Body of pancreas (tissue), 4 donors: ENCODE data around the gene MPC1. TPM values are rescaled to one million over a fixed set of nuclear protein-coding genes. Genes with fewer than 3 reads are reported as not detected.

Experiments
- ATAC-seq: fragments of 150-250 bp; one replicate; pipeline ENCODE4 v1.9.1; 2016
- DNase-seq, 4 donors: peaks; one replicate each; pipeline ENCODE4 v3.0.0-alpha.2; 2019
- H3K27ac ChIP-seq, 4 donors: fragments of 200-600 bp; sonication (generic); 1 replicate in 3 of 4; 2 replicates in 1 of 4; pipeline versions ENCODE4 v1.5.1 to v1.6.1; 2016 to 2019; ENCODE audit warnings: mild to moderate bottlenecking in 1 of 4, mixed read lengths in 1 of 4, moderate library complexity in 1 of 4
- H3K27me3 ChIP-seq, 2 donors: fragments of 200-600 bp; sonication (generic); one replicate each; pipeline ENCODE4 v1.6.0; 2016; ENCODE audit warnings: mild to moderate bottlenecking in 1 of 2
- H3K36me3 ChIP-seq, 2 donors: fragments of 200-600 bp; sonication (generic); replicated peaks in 1 of 2; 2 replicates each; pipeline ENCODE4 v1.5.1; 2016; ENCODE audit warnings: low read depth in 2 of 2; ENCODE audit not compliant: insufficient read depth in 1 of 2
- H3K4me1 ChIP-seq: fragments of 200-600 bp; sonication (generic); one replicate; pipeline ENCODE4 v1.6.0; 2016
- H3K4me3 ChIP-seq, 2 donors: fragments of 200-600 bp; sonication (generic); 1 replicate in 1 of 2; 2 replicates in 1 of 2; pipeline ENCODE4 v1.5.1; 2016 to 2019
- H3K9me3 ChIP-seq, 3 donors: fragments of 200-600 bp; sonication (generic); 1 replicate in 2 of 3; 2 replicates in 1 of 3; pipeline ENCODE4 v1.5.1; 2016
- POLR2A ChIP-seq, 3 donors: fragments of 450-650 bp; IDR thresholded peaks; one replicate each; pipeline ENCODE4 v1.6.1; 2016; ENCODE audit warnings: antibody characterized with exemption in 3 of 3, mild to moderate bottlenecking in 2 of 3
- WGBS, 2 donors: methylation state at CpG; one replicate each; pipeline ENCODE4 v1.1.5; 2017; 5-methylcytosine and 5-hydroxymethylcytosine counted together
- intact Hi-C: fragments of 100-400 bp; cut with DNase I; formaldehyde crosslinking; loops from one replicate; pipeline ENCODE4 v1.15.1; 2023
- total RNA-seq, 2 donors: library from RNA; depleted of rRNA; stranded (reverse); fragments of >200 nt; gene quantifications; one replicate each; pipeline ENCODE4 v1.1.0, GENCODE V29; 2016
- TF ChIP-seq, protein P1 (sequence below), 7 experiments: fragments of 450-650 bp in 4 of 7; fragments of 200-600 bp in 3 of 7; sonication (generic) in 3 of 7; IDR thresholded peaks; one replicate each; pipeline ENCODE4 v1.5.1; 2016 to 2019; ENCODE audit warnings: antibody characterized with exemption in 7 of 7

MPC1 gene
- total RNA-seq, 2 donors from 2014 or later = 20.8 to 25.4 TPM

GRCh38 chr6:166370489-166370888 is 12.3 kb downstream of the MPC1 start:
- Histone ChIP-seq H3K27ac (no peak overlapping the region), H3K4me1 (no peaks in the 10 kb centered on the region), H3K9me3 (no peaks in the 10 kb centered on the region), H3K27me3 (no peaks in the 10 kb centered on the region), H3K4me3 (no peak overlapping the region), H3K36me3 (peaks cover 0 to 2% of the 10 kb centered on the region in 2 donors)
- DNase-seq (no peak), ATAC-seq (no peak)
- TF ChIP-seq, protein P1, sequence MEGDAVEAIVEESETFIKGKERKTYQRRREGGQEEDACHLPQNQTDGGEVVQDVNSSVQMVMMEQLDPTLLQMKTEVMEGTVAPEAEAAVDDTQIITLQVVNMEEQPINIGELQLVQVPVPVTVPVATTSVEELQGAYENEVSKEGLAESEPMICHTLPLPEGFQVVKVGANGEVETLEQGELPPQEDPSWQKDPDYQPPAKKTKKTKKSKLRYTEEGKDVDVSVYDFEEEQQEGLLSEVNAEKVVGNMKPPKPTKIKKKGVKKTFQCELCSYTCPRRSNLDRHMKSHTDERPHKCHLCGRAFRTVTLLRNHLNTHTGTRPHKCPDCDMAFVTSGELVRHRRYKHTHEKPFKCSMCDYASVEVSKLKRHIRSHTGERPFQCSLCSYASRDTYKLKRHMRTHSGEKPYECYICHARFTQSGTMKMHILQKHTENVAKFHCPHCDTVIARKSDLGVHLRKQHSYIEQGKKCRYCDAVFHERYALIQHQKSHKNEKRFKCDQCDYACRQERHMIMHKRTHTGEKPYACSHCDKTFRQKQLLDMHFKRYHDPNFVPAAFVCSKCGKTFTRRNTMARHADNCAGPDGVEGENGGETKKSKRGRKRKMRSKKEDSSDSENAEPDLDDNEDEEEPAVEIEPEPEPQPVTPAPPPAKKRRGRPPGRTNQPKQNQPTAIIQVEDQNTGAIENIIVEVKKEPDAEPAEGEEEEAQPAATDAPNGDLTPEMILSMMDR (IDR thresholded peaks at IDR 0.05) = no peak
- TF ChIP-seq POLR2A (IDR thresholded peaks at IDR 0.05) = no peak
- intact Hi-C loops = no loop called here
- WGBS, 2 donors = 98 to 100% methylated on average over 3 of the region's 3 CpGs

GRCh38 chr6:166369782-166370181 is 13.0 kb downstream of the MPC1 start:
- TF ChIP-seq POLR2A (IDR thresholded peaks at IDR 0.05) = no peak
- TF ChIP-seq, protein P1 (IDR thresholded peaks at IDR 0.05) = no peak
- H3K4me1 ChIP-seq = no peaks in the 10 kb centered on the region
- no peaks in the 10 kb centered on the region for H3K9me3 ChIP-seq
- WGBS, 2 donors = 70 to 89% methylated on average over 3 of the region's 3 CpGs
- H3K27me3 ChIP-seq = no peaks in the 10 kb centered on the region
- no peak overlapping the region for H3K4me3 ChIP-seq
- no peak overlapping the region for H3K27ac ChIP-seq
- peaks cover 0 to 3% of the 10 kb centered on the region in 2 donors for H3K36me3 ChIP-seq
- intact Hi-C loops = no loop called here
- ATAC-seq (no peak), DNase-seq (no peak)

- intact Hi-C loops = no loop called here
- Histone ChIP-seq H3K4me3 (no peak overlapping the region), H3K9me3 (no peaks in the 10 kb centered on the region), H3K27ac (no peak overlapping the region), H3K4me1 (no peaks in the 10 kb centered on the region), H3K36me3 (peaks cover 0 to 10% of the 10 kb centered on the region in 2 donors), H3K27me3 (no peaks in the 10 kb centered on the region)
- no peak for ATAC-seq
- WGBS, 2 donors = 91 to 92% methylated on average over 3 of the region's 3 CpGs
- no peak for DNase-seq
- TF ChIP-seq, protein P1 (IDR thresholded peaks at IDR 0.05) = no peak
- TF ChIP-seq POLR2A (IDR thresholded peaks at IDR 0.05) = no peak
These were observed 15.8 kb downstream of the MPC1 start for GRCh38 chr6:166366921-166367320.

- H3K36me3 ChIP-seq = peaks cover 0 to 10% of the 10 kb centered on the region in 2 donors
- no peaks in the 10 kb centered on the region for H3K9me3 ChIP-seq
- intact Hi-C loops = no loop called here
- ATAC-seq (no peak), DNase-seq (no peak)
- TF ChIP-seq POLR2A (IDR thresholded peaks at IDR 0.05) = no peak
- TF ChIP-seq, protein P1 (IDR thresholded peaks at IDR 0.05) = no peak
- no peak overlapping the region for H3K27ac ChIP-seq
- H3K4me3 ChIP-seq = no peak overlapping the region
- 80 to 83% methylated on average over 6 of the region's 6 CpGs for WGBS, 2 donors
- H3K4me1 ChIP-seq = no peaks in the 10 kb centered on the region
- H3K27me3 ChIP-seq = no peaks in the 10 kb centered on the region
These were observed 16.9 kb downstream of the MPC1 start for GRCh38 chr6:166365806-166366205.

DNA sequence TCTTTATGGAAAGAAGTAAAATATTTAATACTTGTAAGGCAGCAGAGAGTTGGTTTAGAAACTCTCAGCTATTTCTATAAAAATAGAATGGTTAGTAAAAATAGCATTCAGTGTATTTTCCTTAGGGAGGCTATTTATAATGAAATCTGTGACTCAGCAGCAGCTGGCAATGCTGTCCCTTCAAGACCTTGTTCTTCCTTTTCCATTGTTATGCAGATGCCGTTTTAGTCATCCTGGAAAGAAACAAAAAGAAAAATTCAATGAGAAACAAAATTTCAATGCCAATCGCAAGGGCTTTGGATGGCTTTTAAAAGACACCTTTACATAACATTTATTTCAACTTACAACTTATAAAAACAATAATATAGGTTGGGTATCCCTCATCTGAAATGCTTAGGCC is 17.5 kb downstream of the MPC1 start:
- peaks cover 0 to 10% of the 10 kb centered on the region in 2 donors for H3K36me3 ChIP-seq

More for the DNA sequence above, 17.5 kb downstream of the MPC1 start:
- no peak for ATAC-seq
- no peaks in the 10 kb centered on the region for H3K4me1 ChIP-seq
- no peaks in the 10 kb centered on the region for H3K27me3 ChIP-seq
- DNase-seq = no peak
- no peak overlapping the region for H3K4me3 ChIP-seq
- no peak for TF ChIP-seq POLR2A (IDR thresholded peaks at IDR 0.05)
- TF ChIP-seq, protein P1 (IDR thresholded peaks at IDR 0.05) = no peak
- intact Hi-C loops = no loop called here
- no peak overlapping the region for H3K27ac ChIP-seq
- WGBS, 2 donors = 74 to 75% methylated on average over 2 of the region's 2 CpGs
- H3K9me3 ChIP-seq = no peaks in the 10 kb centered on the region
